ENCODE data around the gene FOXP1.

FOXP1 gene

GRCh38 chr3:70919091-70919490 lies 664.4 kb downstream of the FOXP1 start:
- TF ChIP-seq REST (IDR thresholded peaks at IDR 0.05; ENCODE audit: insufficient read depth in 1 of 2, low read depth in 2 of 2, low read length in 2 of 2), result no peak
- TF ChIP-seq POLR2AphosphoS5 (IDR thresholded peaks at IDR 0.05; ENCODE audit: low read depth, low read length), result no peak
- TF ChIP-seq SIN3A (IDR thresholded peaks at IDR 0.05; ENCODE audit: borderline replicate concordance, insufficient read depth, low read length), result no peak
- TF ChIP-seq TAF1 (IDR thresholded peaks at IDR 0.05; ENCODE audit: borderline replicate concordance, insufficient read depth, low read length), result no peak
- TF ChIP-seq FOXP2 (optimal IDR thresholded peaks at IDR 0.05; ENCODE audit: borderline replicate concordance, extremely low read depth, extremely low read length, insufficient read depth), result no peak

GRCh38 chr3:70916375-70917055 lies 667.0 kb downstream of the FOXP1 start:
- TF ChIP-seq POLR2AphosphoS5 (IDR thresholded peaks at IDR 0.05; ENCODE audit: low read depth, low read length) (no peak), SIN3A (IDR thresholded peaks at IDR 0.05; ENCODE audit: borderline replicate concordance, insufficient read depth, low read length) (no peak), TAF1 (IDR thresholded peaks at IDR 0.05; ENCODE audit: borderline replicate concordance, insufficient read depth, low read length) (no peak), REST (IDR thresholded peaks at IDR 0.05; ENCODE audit: insufficient read depth in 1 of 2, low read depth in 2 of 2, low read length in 2 of 2) (no peak), FOXP2 (optimal IDR thresholded peaks at IDR 0.05; ENCODE audit: borderline replicate concordance, extremely low read depth, extremely low read length, insufficient read depth) (no peak)

- TF ChIP-seq TAF1 (IDR thresholded peaks at IDR 0.05; ENCODE audit: borderline replicate concordance, insufficient read depth, low read length) (no peak), FOXP2 (optimal IDR thresholded peaks at IDR 0.05; ENCODE audit: borderline replicate concordance, extremely low read depth, extremely low read length, insufficient read depth) (no peak), POLR2AphosphoS5 (IDR thresholded peaks at IDR 0.05; ENCODE audit: low read depth, low read length) (no peak), SIN3A (IDR thresholded peaks at IDR 0.05; ENCODE audit: borderline replicate concordance, insufficient read depth, low read length) (no peak), REST (IDR thresholded peaks at IDR 0.05; ENCODE audit: insufficient read depth in 1 of 2, low read depth in 2 of 2, low read length in 2 of 2) (no peak)
These were observed 668.7 kb downstream of the FOXP1 start for GRCh38 chr3:70914862-70915261.

- TF ChIP-seq POLR2AphosphoS5 (IDR thresholded peaks at IDR 0.05; ENCODE audit: low read depth, low read length), result no peak
- no peak for TF ChIP-seq FOXP2 (optimal IDR thresholded peaks at IDR 0.05; ENCODE audit: borderline replicate concordance, extremely low read depth, extremely low read length, insufficient read depth)
- TF ChIP-seq SIN3A (IDR thresholded peaks at IDR 0.05; ENCODE audit: borderline replicate concordance, insufficient read depth, low read length), result no peak
- no peak for TF ChIP-seq TAF1 (IDR thresholded peaks at IDR 0.05; ENCODE audit: borderline replicate concordance, insufficient read depth, low read length)
- TF ChIP-seq REST (IDR thresholded peaks at IDR 0.05; ENCODE audit: insufficient read depth in 1 of 2, low read depth in 2 of 2, low read length in 2 of 2), result no peak
These were observed 671.8 kb downstream of the FOXP1 start for GRCh38 chr3:70911719-70912118.
